Hepatocyte (in vitro differentiated cells): ENCODE data around the gene PLVAP. TPM values are rescaled to one million over a fixed set of nuclear protein-coding genes. Genes with fewer than 3 reads are reported as not detected.
"Not testable (repeated sequence)": the region's sequence is repeated elsewhere in the genome, so short reads cannot be mapped to it uniquely, and the experiment has no call there.

Experiments
- DNase-seq: peaks from one replicate; pipeline ENCODE4 v3.0.0-alpha.2; 2016; ENCODE audit warnings: low spot score
- H2AFZ ChIP-seq: fragments of 200-600 bp; sonication (generic); 2 replicates; pipeline ENCODE4 v1.6.0; 2016; ENCODE audit warnings: antibody characterized with exemption, mild to moderate bottlenecking
- H3K27ac ChIP-seq: fragments of 200-600 bp; sonication (generic); 2 replicates; pipeline ENCODE4 v1.5.1; 2016; ENCODE audit warnings: mild to moderate bottlenecking
- H3K27me3 ChIP-seq: fragments of 200-600 bp; sonication (generic); 2 replicates; pipeline ENCODE4 v1.6.1; 2016
- H3K36me3 ChIP-seq: fragments of 200-600 bp; sonication (generic); replicated peaks from 2 replicates; pipeline ENCODE4 v1.5.1; 2016; ENCODE audit warnings: low read depth; ENCODE audit not compliant: insufficient read depth
- H3K4me1 ChIP-seq: fragments of 200-600 bp; sonication (generic); 2 replicates; pipeline ENCODE4 v1.5.1; 2016; ENCODE audit warnings: mild to moderate bottlenecking, moderate library complexity; ENCODE audit not compliant: insufficient read depth
- H3K4me2 ChIP-seq: fragments of 200-600 bp; sonication (generic); 2 replicates; pipeline ENCODE4 v1.6.0; 2016
- H3K4me3 ChIP-seq: fragments of 200-600 bp; sonication (generic); 2 replicates; pipeline ENCODE4 v1.5.1; 2016; ENCODE audit warnings: mild to moderate bottlenecking
- H3K79me2 ChIP-seq: fragments of 200-600 bp; sonication (generic); 2 replicates; pipeline ENCODE4 v1.6.0; 2017; ENCODE audit warnings: mild to moderate bottlenecking
- H3K9me2 ChIP-seq: fragments of 200-600 bp; sonication (generic); replicated peaks from 2 replicates; pipeline ENCODE4 v1.6.0; 2017; ENCODE audit warnings: mild to moderate bottlenecking; ENCODE audit not compliant: insufficient read depth
- H3K9me3 ChIP-seq: fragments of 200-600 bp; sonication (generic); 2 replicates; pipeline ENCODE4 v1.5.1; 2016; ENCODE audit warnings: low read depth, mild to moderate bottlenecking
- H4K20me1 ChIP-seq: fragments of 200-600 bp; sonication (generic); 2 replicates; pipeline ENCODE4 v1.6.0; 2016; ENCODE audit warnings: mild to moderate bottlenecking; ENCODE audit not compliant: insufficient read depth, poor library complexity, severe bottlenecking
- CTCF ChIP-seq: fragments of 200-600 bp; sonication (generic); IDR thresholded peaks from 2 replicates; pipeline ENCODE4 v1.5.1; 2016; ENCODE audit warnings: antibody characterized with exemption, mild to moderate bottlenecking; ENCODE audit not compliant: poor library complexity
- EZH2 ChIP-seq: fragments of 200-600 bp; sonication (generic); IDR thresholded peaks from 2 replicates; pipeline ENCODE4 v1.6.1; 2016; ENCODE audit warnings: antibody characterized with exemption, mild to moderate bottlenecking, borderline replicate concordance
- EZH2phosphoT487 ChIP-seq: fragments of 200-600 bp; sonication (generic); IDR thresholded peaks from one replicate; pipeline ENCODE4 v1.6.1; 2018; ENCODE audit warnings: antibody characterized with exemption, mild to moderate bottlenecking, low read depth, moderate library complexity; ENCODE audit not compliant: unreplicated experiment, severe bottlenecking
- WGBS: methylation state at CpG from one replicate; pipeline ENCODE4 v1.1.6; 2016; ENCODE audit warnings: low lambda C conversion rate; ENCODE audit errors: missing lambda C conversion rate; 5-methylcytosine and 5-hydroxymethylcytosine counted together
- polyA plus RNA-seq: library from polyadenylated mRNA; unstranded; fragments of >200 nt; fragmentation: Nextera tagmentation; extraction: Ambion mirVana; gene quantifications from 2 replicates; pipeline ENCODE4 v1.2.1, GENCODE V29; 2016
- total RNA-seq: library from RNA; depleted of rRNA; stranded (reverse); fragments of >200 nt; gene quantifications from 2 replicates; pipeline ENCODE4 v1.2.3, GENCODE V29; 2014

Gene PLVAP
- total and polyA plus RNA-seq, 2 experiments from 2014 or later = 1.4 to 5.3 TPM

- H3K4me1 ChIP-seq = no peaks in the 10 kb centered on the region
- WGBS = 97% methylated on average over 22 of the region's 22 CpGs
- TF ChIP-seq EZH2phosphoT487 = no peak
- TF ChIP-seq EZH2 = no peak
- no peak for TF ChIP-seq CTCF
- H3K79me2 ChIP-seq = no peaks in the 10 kb centered on the region
- no peak overlapping the region for H3K4me3 ChIP-seq
- DNase-seq = no peak
- H4K20me1 ChIP-seq = no peaks in the 10 kb centered on the region
- no peak overlapping the region for H3K27ac ChIP-seq
- no peaks in the 10 kb centered on the region for H3K36me3 ChIP-seq
- no peaks in the 10 kb centered on the region for H3K27me3 ChIP-seq
- no peaks in the 10 kb centered on the region for H3K9me2 ChIP-seq
- no peak overlapping the region for H2AFZ ChIP-seq
- no peak overlapping the region for H3K4me2 ChIP-seq
- H3K9me3 ChIP-seq = no peaks in the 10 kb centered on the region
Observed at GRCh38 chr19:17365361-17365760, 11.8 kb downstream of the PLVAP start.

- H3K4me2 ChIP-seq, H3K36me3 ChIP-seq, H3K9me3 ChIP-seq, H3K27me3 ChIP-seq, H3K27ac ChIP-seq, H3K79me2 ChIP-seq, H3K9me2 ChIP-seq, DNase-seq, H3K4me1 ChIP-seq, H2AFZ ChIP-seq, H4K20me1 ChIP-seq, H3K4me3 ChIP-seq: not testable (repeated sequence)
- whole genome bisulfite sequencing = 96% methylated on average over 20 of the region's 20 CpGs
Observed at GRCh38 chr19:17363852-17364605, 13.1 kb downstream of the PLVAP start.

- no peaks in the 10 kb centered on the region for H3K79me2 ChIP-seq
- no peaks in the 10 kb centered on the region for H4K20me1 ChIP-seq
- no peaks in the 10 kb centered on the region for H3K36me3 ChIP-seq
- H2AFZ ChIP-seq = no peak overlapping the region
- H3K27ac ChIP-seq = no peak overlapping the region
- H3K4me3 ChIP-seq = no peak overlapping the region
- H3K4me2 ChIP-seq = no peak overlapping the region
- no peaks in the 10 kb centered on the region for H3K9me2 ChIP-seq
- WGBS = 80% methylated on average over 6 of the region's 6 CpGs
- peaks cover 5% of the 10 kb centered on the region for H3K4me1 ChIP-seq
- H3K27me3 ChIP-seq = no peaks in the 10 kb centered on the region
- H3K9me3 ChIP-seq = no peaks in the 10 kb centered on the region
- TF ChIP-seq CTCF (no peak), EZH2 (no peak), EZH2phosphoT487 (no peak)
- no peak for DNase-seq
Observed at GRCh38 chr19:17359905-17360800, 17.0 kb downstream of the PLVAP start.

GRCh38 chr19:17358395-17358794 lies 18.7 kb downstream of the PLVAP start:
- Histone ChIP-seq H3K27ac (no peak overlapping the region), H3K9me2 (no peaks in the 10 kb centered on the region), H3K27me3 (no peaks in the 10 kb centered on the region), H3K79me2 (no peaks in the 10 kb centered on the region), H3K4me3 (no peak overlapping the region), H3K36me3 (no peaks in the 10 kb centered on the region), H4K20me1 (no peaks in the 10 kb centered on the region), H3K9me3 (no peaks in the 10 kb centered on the region), H3K4me2 (no peak overlapping the region), H2AFZ (no peak overlapping the region), H3K4me1 (peaks cover 5% of the 10 kb centered on the region)
- TF ChIP-seq EZH2phosphoT487 (no peak), EZH2 (no peak), CTCF (no peak)
- WGBS = 89% methylated on average over 7 of the region's 7 CpGs
- no peak for DNase-seq
